DOHH2 (cell line): ENCODE results near the gene CTRB1.

Source experiments
- EZH2phosphoT487 ChIP-seq: fragments of 200-600 bp; sonication (generic); IDR thresholded peaks from 2 replicates; pipeline ENCODE4 v1.6.1; 2017; ENCODE audit warnings: borderline replicate concordance, mild to moderate bottlenecking, antibody characterized with exemption, low read length, moderate library complexity, mixed read lengths
- TF ChIP-seq, protein P1 (sequence below): fragments of 200-600 bp; sonication (generic); IDR thresholded peaks from one replicate; pipeline ENCODE4 v1.5.1; 2014; ENCODE audit warnings: antibody characterized with exemption, mild to moderate bottlenecking, low read depth, low read length; ENCODE audit not compliant: poor library complexity, severe bottlenecking

DNA sequence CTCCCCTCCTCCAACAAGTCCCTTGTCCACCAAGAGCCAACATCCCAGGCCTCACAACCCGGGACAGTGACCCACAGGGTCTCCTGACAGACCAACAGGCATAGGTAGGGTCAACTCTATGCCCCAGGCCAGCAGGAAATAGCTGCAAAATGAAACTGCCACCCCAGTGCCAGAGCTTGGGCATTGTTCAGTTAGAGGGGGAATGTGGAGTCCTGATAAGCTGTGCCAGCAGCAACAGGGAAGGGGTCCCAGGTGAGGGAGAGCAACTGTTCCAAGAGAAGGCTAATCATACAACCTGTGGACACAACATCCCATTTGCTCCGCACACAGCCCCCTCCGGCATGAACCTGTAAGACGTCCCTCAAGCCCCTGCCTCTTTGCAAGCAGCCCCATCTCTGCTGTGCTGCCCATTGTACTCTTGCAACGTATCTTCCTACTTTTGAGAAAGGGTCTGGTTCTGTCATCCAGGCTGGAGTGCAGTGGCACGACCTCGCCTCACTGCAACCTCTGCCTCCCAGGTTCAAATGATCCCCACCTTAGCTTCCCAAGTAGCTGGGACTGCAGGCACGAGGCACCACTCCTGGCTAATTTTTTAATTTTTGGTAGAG lies 29.0 kb upstream of the CTRB1 start:
- TF ChIP-seq EZH2phosphoT487: no peak
- TF ChIP-seq, protein P1, sequence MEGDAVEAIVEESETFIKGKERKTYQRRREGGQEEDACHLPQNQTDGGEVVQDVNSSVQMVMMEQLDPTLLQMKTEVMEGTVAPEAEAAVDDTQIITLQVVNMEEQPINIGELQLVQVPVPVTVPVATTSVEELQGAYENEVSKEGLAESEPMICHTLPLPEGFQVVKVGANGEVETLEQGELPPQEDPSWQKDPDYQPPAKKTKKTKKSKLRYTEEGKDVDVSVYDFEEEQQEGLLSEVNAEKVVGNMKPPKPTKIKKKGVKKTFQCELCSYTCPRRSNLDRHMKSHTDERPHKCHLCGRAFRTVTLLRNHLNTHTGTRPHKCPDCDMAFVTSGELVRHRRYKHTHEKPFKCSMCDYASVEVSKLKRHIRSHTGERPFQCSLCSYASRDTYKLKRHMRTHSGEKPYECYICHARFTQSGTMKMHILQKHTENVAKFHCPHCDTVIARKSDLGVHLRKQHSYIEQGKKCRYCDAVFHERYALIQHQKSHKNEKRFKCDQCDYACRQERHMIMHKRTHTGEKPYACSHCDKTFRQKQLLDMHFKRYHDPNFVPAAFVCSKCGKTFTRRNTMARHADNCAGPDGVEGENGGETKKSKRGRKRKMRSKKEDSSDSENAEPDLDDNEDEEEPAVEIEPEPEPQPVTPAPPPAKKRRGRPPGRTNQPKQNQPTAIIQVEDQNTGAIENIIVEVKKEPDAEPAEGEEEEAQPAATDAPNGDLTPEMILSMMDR: no peak
